Hepatocyte (in vitro differentiated cells): ENCODE data around the gene GJB3.

Source experiments
- EZH2 ChIP-seq: fragments of 200-600 bp; sonication (generic); IDR thresholded peaks from 2 replicates; pipeline ENCODE4 v1.6.1; 2016; ENCODE audit warnings: antibody characterized with exemption, mild to moderate bottlenecking, borderline replicate concordance
- EZH2phosphoT487 ChIP-seq: fragments of 200-600 bp; sonication (generic); IDR thresholded peaks from one replicate; pipeline ENCODE4 v1.6.1; 2018; ENCODE audit warnings: antibody characterized with exemption, mild to moderate bottlenecking, low read depth, moderate library complexity; ENCODE audit not compliant: unreplicated experiment, severe bottlenecking
- TF ChIP-seq, protein P1 (sequence below): fragments of 200-600 bp; sonication (generic); IDR thresholded peaks from 2 replicates; pipeline ENCODE4 v1.5.1; 2016; ENCODE audit warnings: antibody characterized with exemption, mild to moderate bottlenecking; ENCODE audit not compliant: poor library complexity

DNA sequence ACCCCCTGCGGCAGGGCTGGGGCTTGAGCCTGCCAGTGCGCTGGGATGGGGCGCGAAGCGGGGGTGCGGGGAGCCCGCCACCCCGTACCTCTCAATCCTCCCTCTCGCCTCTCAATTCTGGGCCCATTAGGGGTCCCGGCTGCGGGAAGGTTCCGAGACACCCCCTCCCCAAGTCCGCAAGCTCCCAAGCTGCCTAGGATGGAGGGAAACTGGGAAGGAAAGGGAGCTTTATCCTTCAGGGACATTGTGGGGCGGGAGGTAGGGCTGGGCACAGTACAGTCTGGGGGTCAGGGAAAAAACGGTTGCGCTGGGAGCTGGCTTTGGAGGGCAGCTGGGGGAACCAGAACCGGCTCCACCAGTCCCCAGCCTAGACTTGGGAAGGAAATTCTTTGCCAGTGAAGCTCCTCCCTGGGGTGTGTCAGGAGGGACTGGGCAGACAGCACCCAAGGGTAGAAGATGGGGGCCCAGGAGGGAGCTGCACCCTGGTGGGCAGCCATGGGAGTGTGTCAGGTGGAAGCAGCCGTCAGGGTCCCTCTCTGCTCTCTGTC is 904 bp downstream of the GJB3 start:
- TF ChIP-seq EZH2phosphoT487 = peak; percentile 11
- TF ChIP-seq, protein P1, sequence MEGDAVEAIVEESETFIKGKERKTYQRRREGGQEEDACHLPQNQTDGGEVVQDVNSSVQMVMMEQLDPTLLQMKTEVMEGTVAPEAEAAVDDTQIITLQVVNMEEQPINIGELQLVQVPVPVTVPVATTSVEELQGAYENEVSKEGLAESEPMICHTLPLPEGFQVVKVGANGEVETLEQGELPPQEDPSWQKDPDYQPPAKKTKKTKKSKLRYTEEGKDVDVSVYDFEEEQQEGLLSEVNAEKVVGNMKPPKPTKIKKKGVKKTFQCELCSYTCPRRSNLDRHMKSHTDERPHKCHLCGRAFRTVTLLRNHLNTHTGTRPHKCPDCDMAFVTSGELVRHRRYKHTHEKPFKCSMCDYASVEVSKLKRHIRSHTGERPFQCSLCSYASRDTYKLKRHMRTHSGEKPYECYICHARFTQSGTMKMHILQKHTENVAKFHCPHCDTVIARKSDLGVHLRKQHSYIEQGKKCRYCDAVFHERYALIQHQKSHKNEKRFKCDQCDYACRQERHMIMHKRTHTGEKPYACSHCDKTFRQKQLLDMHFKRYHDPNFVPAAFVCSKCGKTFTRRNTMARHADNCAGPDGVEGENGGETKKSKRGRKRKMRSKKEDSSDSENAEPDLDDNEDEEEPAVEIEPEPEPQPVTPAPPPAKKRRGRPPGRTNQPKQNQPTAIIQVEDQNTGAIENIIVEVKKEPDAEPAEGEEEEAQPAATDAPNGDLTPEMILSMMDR = no peak
- TF ChIP-seq EZH2 = no peak
